Measurements from ENCODE around the gene VAC14.
"Not testable (repeated sequence)": the region's sequence is repeated elsewhere in the genome, so short reads cannot be mapped to it uniquely, and the experiment has no call there.

Gene VAC14

DNA sequence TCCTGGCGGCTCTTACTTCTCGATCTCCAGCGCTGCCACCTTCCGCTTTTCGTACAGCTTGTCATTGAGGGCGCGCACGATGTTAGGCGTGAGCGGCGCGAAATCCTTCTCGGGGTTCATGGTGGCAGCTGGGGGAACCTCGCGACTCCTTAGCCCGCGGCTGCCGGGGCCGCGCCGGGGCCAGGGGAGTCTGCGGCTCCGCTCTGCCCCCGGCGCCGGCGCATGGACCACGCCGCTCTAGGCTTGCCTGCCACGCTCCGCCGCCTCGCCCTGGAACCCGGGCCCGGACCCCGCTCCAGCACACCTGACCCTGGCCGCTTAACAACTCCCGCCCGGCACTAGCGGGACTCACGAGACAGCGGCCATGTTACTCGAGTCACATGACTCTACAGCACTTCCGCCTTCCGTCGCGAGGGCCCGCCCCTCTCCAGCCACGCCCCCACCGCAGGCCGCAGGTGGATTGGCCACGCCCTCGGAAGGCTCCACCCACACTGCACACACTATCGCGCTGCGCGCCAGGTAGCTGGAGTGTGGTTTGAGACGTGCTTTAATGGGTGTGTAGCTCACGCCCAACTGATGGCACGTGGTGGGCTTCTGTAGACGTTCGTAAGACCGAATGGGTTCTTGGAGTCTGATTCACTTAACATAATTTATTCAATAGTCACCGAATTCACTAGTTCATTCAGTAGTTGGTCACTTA, at the start of gene VAC14:
VAC14 (minus strand) TSS at position 378 of the 700 bp plus-strand sequence; CDS start at position 120, 258 bp downstream.
- DNase-seq = peak; percentile 90

DNA sequence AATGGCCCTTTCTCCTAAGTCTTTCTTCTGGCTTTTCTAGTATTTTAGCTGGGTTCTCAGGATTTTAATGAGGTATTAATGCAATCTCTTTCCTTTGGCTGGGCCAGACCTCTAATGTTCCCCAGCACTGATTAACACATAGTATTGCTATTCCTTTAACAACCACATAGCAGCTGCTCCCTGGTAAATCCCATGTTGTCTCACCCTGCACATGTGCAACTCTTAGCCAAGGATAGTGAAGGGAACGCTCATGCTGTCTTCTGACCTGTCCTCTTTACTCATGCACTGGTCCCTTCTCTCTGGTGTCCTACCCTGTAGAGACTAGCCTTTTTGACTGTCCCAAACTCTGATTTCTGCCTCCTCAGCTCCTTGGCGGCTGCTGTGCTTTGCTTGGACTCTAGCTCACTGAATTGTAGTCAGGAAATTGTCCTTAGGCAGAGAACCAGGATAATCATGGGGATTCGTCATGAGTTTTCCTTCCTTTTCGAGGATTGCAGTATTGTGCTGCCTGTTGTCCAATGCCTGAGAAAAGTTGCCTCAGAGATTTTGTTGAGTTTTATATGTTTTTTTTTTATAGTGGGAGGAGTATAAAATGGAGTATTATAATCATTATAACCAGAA, 22.6 kb upstream of the VAC14 start:
- not testable (repeated sequence) for DNase-seq

DNA sequence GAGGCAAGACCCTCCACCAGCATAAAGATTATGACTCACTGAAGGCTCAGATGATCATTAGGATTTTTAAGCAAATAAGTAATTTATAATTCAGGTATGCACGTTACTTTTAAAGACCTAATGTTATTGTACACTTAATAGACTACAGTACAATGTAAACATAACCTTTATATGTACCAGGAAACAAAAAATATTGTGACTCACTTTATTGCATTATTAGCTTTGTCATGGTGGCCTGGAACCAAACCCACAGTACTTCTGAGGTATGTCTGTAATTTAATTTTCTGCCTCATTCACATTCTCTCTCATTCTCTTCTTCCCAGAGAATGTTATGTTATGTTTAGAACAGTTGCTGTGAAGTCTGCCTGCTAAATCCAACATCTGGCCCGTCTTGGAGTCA, 21.8 kb upstream of the VAC14 start:
- DNase-seq = not testable (repeated sequence)

DNA sequence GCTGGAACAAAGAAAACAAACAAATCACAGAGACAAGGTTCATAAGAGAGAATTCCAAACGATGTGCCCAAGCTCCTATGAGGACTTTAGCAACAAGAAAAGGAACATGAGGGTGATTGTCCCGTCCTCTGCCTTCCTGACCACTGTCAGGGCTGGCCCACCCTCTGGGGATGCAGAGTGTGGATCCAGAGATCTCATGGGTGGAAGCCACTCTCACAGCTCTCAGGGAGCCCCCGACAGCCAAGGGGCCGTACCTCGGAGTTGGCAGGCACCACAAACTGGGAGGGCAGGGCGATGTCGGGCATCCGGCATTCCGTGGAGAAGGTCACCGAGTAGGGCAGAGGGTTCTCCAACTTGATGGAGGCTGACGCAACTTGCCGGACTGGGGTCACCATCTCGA, 17.1 kb upstream of the VAC14 start:
- DNase-seq = not testable (repeated sequence)

DNA sequence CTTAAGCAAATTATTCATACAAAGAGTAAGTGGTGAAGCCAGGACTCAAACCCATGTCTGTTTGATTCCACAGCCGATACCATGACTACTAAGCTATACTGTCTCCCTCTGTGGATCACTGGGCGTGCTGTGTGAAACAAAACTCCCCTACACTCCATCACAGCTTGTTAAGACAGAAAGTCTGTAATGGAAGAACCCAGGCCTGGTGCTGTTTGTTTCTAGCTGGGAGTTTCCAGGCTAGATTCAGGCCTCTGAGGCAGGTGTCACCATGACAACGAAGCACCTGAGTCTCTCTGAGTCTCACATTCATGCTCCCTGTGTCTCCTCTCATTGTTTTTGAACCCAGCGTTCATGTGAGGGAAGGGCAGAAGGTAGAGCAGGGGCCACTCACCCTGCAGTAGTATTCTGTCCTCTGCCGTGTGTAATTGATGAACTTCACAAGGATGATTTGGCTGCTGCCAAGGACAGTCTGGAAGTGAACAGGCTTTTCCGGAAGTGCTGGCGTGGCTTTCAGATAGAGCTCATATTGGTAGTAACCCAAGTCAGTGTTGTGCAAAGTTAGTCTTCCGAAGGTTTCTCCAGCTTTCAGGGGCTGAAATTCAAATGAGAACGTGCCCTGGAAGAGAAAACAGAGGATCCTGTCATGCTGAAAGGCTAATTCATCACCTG, 8.6 kb upstream of the VAC14 start:
- no peak for DNase-seq

DNA sequence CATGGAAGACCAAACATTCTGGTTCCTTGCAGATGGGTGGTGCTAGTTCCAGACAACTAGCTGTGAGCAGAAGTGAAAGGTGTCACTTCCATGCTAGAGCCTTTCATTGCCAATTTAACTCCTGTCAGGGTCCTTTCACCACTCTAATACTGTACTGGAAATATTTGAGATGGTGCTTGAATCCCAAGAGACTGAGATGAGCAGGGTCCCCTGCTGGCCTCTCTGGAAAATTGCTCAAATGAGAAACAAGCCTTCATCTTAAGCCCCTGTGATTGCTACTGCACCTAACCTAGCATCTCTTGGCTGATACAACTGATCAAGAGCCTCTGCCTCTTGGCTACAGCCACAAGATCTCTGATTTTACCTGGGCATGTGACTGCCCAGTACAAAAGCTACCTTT, 7.4 kb upstream of the VAC14 start:
- no peak for DNase-seq

DNA sequence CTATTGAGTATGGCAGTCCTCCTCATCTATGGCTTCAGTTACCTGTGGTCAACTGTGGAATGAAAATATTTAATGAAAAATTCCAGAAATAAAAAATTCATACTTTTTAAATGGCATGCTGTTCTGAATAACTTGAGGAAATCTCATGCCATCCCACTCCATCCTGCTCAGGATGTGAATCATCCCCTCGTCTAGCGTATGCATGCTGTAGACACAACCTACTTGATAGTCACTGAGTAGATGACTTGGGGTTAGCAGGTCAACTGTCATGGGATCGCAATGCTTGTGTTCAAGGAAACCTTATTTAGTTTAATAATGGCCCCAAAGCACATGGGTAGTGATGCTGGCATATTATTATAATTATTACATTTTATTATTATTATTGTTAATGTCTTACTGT, 4.8 kb upstream of the VAC14 start:
- DNase-seq = peak; percentile 80

DNA sequence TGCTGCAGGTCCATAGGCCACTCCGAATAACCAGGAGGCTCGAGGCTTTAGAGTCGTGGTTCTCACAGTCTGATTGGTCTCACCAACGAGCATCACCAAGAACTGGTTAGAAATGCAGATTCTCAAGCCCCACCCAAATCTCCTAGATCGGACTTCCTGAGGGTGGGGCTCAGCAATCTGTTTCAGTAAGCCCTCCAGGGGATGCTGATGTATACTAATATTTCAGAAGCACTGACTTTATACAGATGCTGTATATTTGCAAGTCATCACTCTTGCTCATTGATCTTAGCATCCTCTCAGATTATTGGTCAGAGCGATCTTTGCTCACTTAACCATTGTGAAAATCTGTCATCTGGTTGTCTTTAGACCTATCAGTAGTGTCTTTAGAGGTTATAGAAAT, 4.4 kb upstream of the VAC14 start:
- peak; percentile 55 for DNase-seq

DNA sequence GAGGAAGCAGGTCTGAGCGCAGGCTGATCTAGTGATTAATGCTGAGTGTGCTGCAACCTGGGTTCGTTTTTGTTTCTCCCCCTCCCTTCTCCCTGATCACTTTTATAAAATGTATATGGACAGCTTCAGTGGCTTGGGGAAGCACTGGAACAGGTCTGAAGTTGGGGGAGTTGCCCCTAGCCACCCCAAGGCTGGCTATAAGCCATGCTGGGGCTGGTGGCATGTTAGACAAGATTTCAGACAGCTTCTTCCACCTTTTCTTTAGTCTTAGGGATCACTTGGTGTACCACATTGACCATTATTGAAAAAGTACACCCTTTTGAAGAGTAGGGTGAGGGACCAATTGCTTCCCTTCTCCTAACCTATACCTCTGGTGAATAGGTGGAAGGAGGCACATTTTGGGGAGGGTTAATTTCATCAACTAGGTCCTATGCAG, 3.8 kb upstream of the VAC14 start:
- no peak for DNase-seq

DNA sequence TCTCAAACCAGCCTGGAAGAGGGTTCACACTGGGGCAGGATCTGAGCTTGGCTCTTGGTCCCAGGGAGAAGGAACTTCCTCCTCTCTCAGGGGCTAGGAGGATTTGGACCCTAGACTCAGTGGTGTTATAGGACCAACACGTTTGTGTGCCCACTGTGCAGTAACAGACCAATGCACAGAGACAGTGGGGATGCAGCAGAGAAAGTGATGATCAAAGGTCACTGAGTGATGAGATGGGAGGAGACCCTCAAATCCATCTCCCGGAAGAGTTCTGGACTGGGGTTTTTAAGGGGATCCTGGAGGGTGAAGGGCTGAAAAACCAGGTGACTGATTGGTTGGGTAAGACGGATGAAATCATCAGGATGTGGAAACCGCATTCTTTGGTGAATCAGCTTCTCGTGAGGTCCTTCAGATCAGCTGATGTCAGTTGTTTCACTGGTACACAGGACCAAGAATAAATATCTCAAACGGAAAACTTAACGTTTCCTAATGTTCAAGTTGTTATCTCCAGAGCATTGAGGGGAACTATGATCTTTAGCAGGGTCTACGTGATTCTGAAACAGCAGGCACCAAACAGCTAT, 3.3 kb upstream of the VAC14 start:
- peak; percentile 88 for DNase-seq

DNA sequence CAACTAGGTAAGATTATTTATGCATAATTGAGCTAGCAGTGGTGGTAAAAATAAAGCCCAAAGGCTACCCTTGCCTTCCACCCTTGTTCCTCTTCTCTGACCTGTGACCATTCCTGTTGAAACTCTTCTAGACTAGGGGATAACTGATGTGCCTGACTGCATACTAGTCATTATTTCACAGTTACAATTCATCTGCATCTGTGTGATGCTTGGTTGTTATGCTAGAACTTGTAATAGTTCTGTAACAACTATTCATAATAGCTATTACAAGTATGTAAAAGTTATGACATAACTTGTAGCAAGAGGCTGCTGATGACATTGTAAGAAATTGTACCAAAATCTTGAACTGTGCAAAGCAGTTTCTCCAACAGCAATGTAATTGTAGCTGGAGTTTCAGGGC, 2.4 kb upstream of the VAC14 start:
- peak; percentile 54 for DNase-seq

DNA sequence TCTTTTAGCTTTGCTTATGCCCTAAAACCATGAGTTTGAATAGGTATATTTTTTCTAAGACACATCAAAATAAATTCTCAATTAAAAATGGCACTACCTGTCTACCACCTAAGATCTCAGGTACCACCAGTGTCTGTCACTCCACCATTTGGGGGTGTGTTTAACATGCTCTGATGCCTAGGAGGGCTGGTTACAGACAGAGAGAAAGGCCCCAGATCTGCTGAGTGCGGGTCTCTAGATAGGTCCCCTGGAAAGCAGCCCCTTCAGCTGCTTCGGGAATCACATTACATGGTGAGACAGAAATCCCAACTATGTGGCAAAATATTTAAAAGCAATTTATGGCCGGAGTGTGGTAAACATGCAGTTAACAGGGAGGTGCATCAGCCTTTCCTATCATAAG, 653 bp upstream of the VAC14 start:
- no peak for DNase-seq

DNA sequence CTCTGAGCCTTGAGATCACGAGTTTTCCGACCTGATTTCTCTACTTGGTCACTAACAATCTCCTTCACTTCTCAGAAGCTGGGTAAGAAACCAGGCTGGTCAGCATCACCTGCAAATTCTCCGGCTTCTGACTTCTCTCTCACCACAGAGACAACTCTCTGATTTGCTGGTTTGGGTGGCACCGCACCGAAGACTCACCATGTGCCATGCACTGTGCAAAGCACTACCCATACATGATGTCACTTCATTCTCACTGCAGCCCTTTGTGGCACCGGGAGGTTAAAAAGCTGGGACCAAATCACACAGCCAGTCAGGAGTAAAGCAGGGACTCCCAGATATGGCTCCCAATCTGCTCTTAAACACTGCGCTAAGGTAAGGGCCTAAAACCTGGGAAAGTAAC, 647 bp downstream of the VAC14 start:
- peak; percentile 42 for DNase-seq

DNA sequence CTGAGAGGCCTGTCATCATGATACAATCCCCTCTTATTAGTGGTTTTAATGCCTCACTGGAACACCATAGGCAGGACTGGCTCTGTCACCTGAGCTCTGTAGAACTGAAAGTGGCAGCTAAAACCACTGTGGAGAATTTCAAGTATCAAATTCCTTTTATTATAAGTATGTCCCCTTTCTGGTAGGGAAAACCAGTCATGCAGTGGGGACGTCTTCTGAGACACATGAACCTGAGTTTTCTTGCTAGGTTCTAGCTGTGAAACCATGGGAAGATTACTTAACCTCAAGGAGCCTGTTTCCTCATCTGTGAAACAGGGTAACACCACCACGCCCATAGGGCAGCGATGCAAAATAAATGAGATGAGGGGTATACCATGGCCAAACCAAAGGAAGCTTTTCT, 4.7 kb downstream of the VAC14 start:
- no peak for DNase-seq

DNA sequence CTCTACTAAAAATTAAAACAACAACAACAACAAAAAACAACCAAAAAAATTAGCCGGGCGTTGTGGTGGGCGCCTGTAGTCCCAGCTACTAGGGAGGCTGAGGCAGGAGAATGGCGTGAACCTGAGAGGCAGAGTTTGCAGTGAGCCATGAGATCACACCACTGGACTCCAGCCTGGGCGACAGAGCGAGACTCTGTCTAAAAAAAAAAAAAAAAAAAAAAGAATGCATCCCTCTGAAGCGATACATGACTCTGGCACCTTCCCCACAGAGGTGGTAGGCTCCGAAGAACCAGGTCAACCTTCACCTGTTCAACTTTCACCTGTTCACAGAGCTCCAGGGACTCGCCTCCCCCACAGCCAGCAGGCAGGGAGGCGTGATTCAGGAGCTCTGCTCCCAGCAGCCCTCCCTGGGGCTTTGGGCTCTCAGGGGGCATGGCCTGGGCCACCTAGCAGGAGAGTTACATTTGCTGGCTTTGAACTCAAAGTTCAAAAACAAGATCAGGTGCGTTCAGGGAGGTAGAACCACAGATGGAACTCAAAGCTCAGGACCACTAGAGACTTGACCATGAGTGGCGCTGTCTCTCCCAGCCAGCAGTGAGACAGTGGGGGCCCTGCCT, 5.6 kb downstream of the VAC14 start:
- DNase-seq = no peak

DNA sequence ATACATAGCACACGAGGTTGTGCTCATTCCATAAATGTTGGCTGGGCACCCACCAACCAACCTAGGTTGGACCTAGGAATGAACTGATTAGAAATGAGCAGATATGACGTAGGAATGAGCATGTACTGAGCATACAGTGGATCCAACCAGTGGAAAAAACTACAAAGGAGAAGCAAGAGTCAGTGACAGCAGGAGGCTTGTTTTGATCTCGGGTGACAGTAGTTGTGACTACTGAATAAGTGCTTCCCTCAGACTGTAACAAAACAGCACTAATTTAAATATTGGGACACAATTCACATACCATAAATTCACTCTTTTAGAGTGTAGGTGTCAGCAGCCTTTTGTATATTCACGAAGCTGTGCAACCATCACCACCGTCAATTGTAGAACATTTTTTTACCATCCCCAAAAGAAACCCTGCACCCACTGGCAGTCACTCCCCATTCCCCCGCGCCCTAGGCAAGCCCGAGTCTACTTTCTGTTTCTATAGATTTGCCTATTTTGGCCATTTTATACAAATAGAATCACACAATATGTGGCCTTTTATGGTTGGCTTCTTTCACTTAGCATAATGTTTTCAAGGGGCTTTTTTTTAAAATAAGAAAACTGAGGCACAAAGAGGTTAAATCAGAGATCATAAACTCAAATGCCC, 7.0 kb downstream of the VAC14 start:
- no peak for DNase-seq

DNA sequence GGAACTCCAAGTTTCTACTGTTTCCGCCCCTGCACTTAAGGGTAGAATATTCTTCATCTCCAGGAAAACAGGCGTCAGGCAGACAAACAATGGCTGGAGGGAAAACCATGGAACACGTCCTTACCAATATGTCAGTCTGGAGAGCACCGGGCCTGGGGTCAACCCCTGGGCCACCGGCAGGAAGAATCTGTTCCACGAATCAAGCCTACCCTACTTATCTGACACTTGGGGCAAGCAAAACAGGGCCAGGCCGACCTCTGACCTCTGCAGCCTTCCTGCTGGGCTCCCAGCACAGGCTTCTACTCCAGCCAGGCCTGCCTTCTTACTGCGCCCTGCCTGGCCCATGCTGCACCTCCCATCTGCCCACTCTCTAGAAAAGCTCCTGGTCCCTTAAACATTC, 10.1 kb downstream of the VAC14 start:
- no peak for DNase-seq

DNA sequence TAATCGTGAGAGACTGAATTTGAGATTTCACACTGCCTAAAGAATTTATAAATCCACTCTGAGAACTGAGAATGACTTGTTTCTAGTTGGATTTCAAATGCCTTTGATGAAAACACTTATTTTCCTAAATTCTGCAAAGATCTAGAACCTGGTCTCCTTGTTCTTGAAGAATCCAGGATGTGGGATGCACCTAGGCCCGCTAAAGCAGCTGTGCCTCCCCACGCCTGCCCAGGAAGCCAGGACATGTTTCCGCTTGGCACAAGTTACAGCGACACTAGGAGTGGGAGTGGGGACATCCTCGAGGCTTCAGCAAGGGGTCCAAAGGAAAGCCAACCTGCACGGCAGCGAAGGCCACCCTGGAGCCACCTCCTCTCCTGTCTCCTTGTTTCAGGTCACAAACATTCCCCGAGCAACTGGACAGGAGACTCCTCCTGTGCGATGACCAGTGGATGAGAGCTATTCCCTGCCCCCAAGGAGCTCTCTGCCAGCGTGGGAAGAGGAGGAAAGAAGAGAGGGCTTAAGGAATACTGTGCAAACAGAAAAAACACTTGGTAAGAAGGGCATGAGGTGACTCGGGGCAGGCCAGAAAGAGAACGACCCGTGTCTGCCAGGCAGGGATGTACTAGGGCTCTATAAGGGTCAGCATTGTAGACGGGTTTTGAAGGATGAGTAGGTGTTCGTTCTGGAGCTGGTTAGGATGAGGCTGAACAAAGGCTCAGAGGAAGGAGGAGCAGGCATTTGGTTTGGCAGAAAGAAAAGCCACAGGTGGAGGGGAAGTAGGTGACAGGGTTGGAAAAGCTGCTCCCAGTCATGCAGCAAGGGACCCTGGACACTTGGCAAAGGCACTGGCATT, 11.1 kb downstream of the VAC14 start:
- no peak for DNase-seq

DNA sequence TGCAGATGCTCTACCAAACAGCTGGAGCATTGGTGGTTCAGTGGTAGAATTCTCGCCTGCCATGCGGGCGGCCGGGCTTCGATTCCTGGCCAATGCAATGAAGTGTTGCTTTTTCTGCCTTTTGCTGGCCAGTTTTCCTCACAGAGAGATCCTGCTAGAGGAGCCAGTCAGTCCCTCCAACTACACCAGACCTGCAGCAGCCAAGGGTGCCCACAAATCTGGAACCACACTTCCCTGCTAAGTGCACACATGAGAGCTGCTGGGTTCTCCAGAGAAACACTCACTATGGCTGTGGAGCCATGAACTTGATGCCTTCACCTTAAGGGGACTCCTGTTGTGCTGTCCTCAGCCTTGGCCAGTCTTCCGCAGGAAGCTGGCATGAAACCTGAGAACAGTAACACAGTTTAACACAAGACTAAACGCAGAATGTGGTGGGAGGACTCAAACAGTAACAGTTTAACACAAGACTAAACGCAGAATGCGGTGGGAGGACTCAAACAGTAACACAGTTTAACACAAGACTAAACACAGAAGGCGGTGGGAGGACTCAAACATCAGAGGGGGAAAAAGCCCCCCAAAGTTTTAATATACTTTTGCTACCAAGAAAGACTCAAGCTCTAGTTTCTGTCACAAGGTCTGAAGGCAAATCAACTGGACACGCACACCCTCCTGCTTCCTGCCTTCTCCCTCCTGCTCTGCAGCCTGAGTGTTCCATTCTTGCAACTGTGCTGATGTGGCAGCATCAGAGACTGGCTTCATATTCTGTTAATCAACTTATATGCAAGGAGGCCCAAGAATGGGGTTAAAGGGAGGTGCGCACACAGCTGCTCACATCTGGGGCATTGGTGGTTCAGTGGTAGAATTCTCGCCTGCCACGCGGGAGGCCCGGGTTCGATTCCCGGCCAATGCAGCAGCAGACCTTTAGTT, 12.0 kb downstream of the VAC14 start:
- no peak for DNase-seq

DNA sequence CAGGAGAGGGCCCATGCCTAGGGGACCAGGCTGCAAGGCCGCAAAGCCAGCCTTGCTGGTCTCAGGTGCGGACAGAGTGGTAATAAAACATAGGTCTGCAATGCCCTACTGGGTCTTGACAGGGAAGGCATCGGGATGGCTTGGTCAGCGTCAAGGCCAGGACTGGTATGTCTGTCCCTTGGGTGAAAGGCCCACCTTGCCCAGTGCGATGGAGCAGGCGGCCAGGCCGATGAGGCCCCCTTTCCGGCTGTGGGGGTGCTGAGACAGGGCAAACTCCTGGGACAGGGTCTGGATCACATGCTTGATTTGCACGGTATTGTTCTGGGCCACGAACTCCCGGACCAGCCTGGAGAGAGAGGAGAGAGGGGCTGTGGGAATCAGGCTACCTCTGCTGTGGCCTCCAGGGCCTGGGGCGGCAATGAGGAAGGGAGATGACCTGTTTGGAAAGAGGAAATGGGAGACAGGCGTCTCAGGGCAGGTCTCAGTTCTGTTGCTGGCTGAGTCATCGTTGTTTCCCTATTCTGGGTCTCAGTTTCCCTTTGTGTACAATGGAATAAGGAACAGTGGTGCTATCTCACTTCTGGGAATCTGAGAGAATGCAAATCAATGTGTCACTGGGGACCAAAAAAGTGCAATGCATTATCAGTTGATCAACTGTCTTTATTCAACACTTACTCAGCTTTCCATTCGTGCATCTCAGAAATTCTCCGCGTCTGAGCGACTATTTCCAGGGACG, 14.8 kb downstream of the VAC14 start:
- DNase-seq = peak; percentile 80

Measured in suppressor macrophage treated with lipopolysaccharide for 4 hours (primary cell).